HEK293 (cell line): Measurements from ENCODE around the gene METTL24.

ENCODE experiments used
- CTCF ChIA-PET: fragments of 350-600 bp; formaldehyde crosslinking; extraction: SDS; loops from one replicate; lab custom pipeline; 2021; ENCODE audit warnings: antibody characterized with exemption; lab: Yijun Ruan, JAX
- POLR2A ChIA-PET: fragments of 300-600 bp; formaldehyde crosslinking; extraction: SDS; loops from one replicate; lab custom pipeline; 2020; ENCODE audit warnings: antibody characterized with exemption, inconsistent platforms; lab: Yijun Ruan, JAX
- H3K27ac ChIP-seq: fragments of 200-500 bp; sonication (Bioruptor generic); 2 replicates; pipeline ENCODE4 v1.5.1; 2014; ENCODE audit warnings: low read depth, low read length, control low read depth, inconsistent platforms; ENCODE audit errors: extremely low read depth
- H3K36me3 ChIP-seq, 2 experiments: fragments of 200-500 bp in 1 of 2; sonication (Bioruptor generic) in 1 of 2; 1 replicate in 1 of 2; 2 replicates in 1 of 2; pipeline ENCODE4 v1.5.1; 2014 to 2017; ENCODE audit warnings: inconsistent platforms in 2 of 2, low read length in 2 of 2; ENCODE audit not compliant: control insufficient read depth in 2 of 2, insufficient read depth in 1 of 2
- H3K4me1 ChIP-seq: fragments of 200-500 bp; sonication (Bioruptor generic); 2 replicates; pipeline ENCODE4 v1.5.1; 2014; ENCODE audit warnings: mild to moderate bottlenecking, low read length, inconsistent platforms; ENCODE audit not compliant: control insufficient read depth, insufficient read depth
- H3K4me3 ChIP-seq: 2 replicates; pipeline ENCODE4 v1.5.1; 2011; ENCODE audit warnings: low read depth, mild to moderate bottlenecking, control low read depth, low read length, moderate library complexity
- H3K9me3 ChIP-seq: fragments of 200-500 bp; sonication (Bioruptor generic); 2 replicates; pipeline ENCODE4 v1.5.1; 2014; ENCODE audit warnings: low read depth, low read length, inconsistent platforms; ENCODE audit not compliant: control insufficient read depth, insufficient read depth
- GLI4 ChIP-seq: fragments of 450-650 bp; formaldehyde crosslinking; IDR thresholded peaks from 2 replicates; pipeline ENCODE4 v1.5.1; 2016; ENCODE audit warnings: missing biosample characterization, missing genetic modification characterization
- KLF9 ChIP-seq: fragments of 450-650 bp; formaldehyde crosslinking; IDR thresholded peaks from 2 replicates; pipeline ENCODE4 v1.5.1; 2016; ENCODE audit warnings: missing biosample characterization, missing genetic modification characterization, low read depth
- WT1 ChIP-seq: fragments of 450-650 bp; formaldehyde crosslinking; IDR thresholded peaks from 2 replicates; pipeline ENCODE4 v1.5.1; 2016; ENCODE audit warnings: missing biosample characterization, missing genetic modification characterization
- ZFHX2 ChIP-seq: fragments of 450-650 bp; formaldehyde crosslinking; conservative IDR thresholded peaks from 2 replicates; pipeline ENCODE4 v1.5.1; 2016; ENCODE audit warnings: missing biosample characterization, missing genetic modification characterization
- ZFP41 ChIP-seq: fragments of 450-650 bp; formaldehyde crosslinking; IDR thresholded peaks from 2 replicates; pipeline ENCODE4 v1.5.1; 2016; ENCODE audit warnings: missing biosample characterization, missing genetic modification characterization, borderline replicate concordance
- ZNF114 ChIP-seq: fragments of 450-650 bp; formaldehyde crosslinking; IDR thresholded peaks from 2 replicates; pipeline ENCODE4 v1.5.0; 2017; ENCODE audit warnings: missing biosample characterization, missing genetic modification characterization
- ZNF16 ChIP-seq: fragments of 450-650 bp; formaldehyde crosslinking; IDR thresholded peaks from 2 replicates; pipeline ENCODE4 v1.5.1; 2016; ENCODE audit warnings: low read depth, missing biosample characterization, missing genetic modification characterization
- ZNF169 ChIP-seq: fragments of 450-650 bp; formaldehyde crosslinking; IDR thresholded peaks from 2 replicates; pipeline ENCODE4 v1.5.1; 2016; ENCODE audit warnings: missing biosample characterization, missing genetic modification characterization
- ZNF202 ChIP-seq: fragments of 450-650 bp; formaldehyde crosslinking; IDR thresholded peaks from 2 replicates; pipeline ENCODE4 v1.5.1; 2016; ENCODE audit warnings: missing biosample characterization, missing genetic modification characterization, borderline replicate concordance
- ZNF280C ChIP-seq: fragments of 450-650 bp; formaldehyde crosslinking; IDR thresholded peaks from 2 replicates; pipeline ENCODE4 v1.5.1; 2016; ENCODE audit warnings: missing biosample characterization, missing genetic modification characterization
- ZNF324 ChIP-seq: fragments of 450-650 bp; formaldehyde crosslinking; IDR thresholded peaks from 2 replicates; pipeline ENCODE4 v1.5.1; 2016; ENCODE audit warnings: missing biosample characterization, missing genetic modification characterization
- ZNF350 ChIP-seq: fragments of 450-650 bp; formaldehyde crosslinking; IDR thresholded peaks from 2 replicates; pipeline ENCODE4 v1.5.0; 2017; ENCODE audit warnings: missing biosample characterization, mild to moderate bottlenecking, missing genetic modification characterization
- ZNF37A ChIP-seq: fragments of 450-650 bp; IDR thresholded peaks from 2 replicates; pipeline ENCODE4 v1.5.1; 2018; ENCODE audit warnings: missing biosample characterization, missing genetic modification characterization
- ZNF391 ChIP-seq: fragments of 450-650 bp; formaldehyde crosslinking; IDR thresholded peaks from 2 replicates; pipeline ENCODE4 v1.5.1; 2016; ENCODE audit warnings: low read depth, missing biosample characterization, missing genetic modification characterization, borderline replicate concordance
- ZNF423 ChIP-seq: fragments of 450-650 bp; formaldehyde crosslinking; IDR thresholded peaks from 2 replicates; pipeline ENCODE4 v1.5.1; 2016; ENCODE audit warnings: missing biosample characterization, missing genetic modification characterization
- ZNF518A ChIP-seq: fragments of 450-650 bp; formaldehyde crosslinking; conservative IDR thresholded peaks from 2 replicates; pipeline ENCODE4 v1.5.1; 2016; ENCODE audit warnings: low read depth, missing biosample characterization, missing genetic modification characterization
- ZNF658 ChIP-seq: fragments of 450-650 bp; formaldehyde crosslinking; IDR thresholded peaks from 2 replicates; pipeline ENCODE4; 2016; ENCODE audit warnings: missing biosample characterization, missing genetic modification characterization
- ZNF670 ChIP-seq: fragments of 450-650 bp; formaldehyde crosslinking; IDR thresholded peaks from 2 replicates; pipeline ENCODE4 v1.5.1; 2016; ENCODE audit warnings: missing biosample characterization, missing genetic modification characterization, low read depth
- ZNF747 ChIP-seq: fragments of 450-650 bp; formaldehyde crosslinking; IDR thresholded peaks from 2 replicates; pipeline ENCODE4 v1.5.1; 2016; ENCODE audit warnings: missing biosample characterization, missing genetic modification characterization
- ZNF76 ChIP-seq: fragments of 450-650 bp; formaldehyde crosslinking; IDR thresholded peaks from 2 replicates; pipeline ENCODE4; 2016; ENCODE audit warnings: low read depth, missing biosample characterization, missing genetic modification characterization, borderline replicate concordance
- ZNF776 ChIP-seq: fragments of 450-650 bp; formaldehyde crosslinking; IDR thresholded peaks from 2 replicates; pipeline ENCODE4 v1.5.0; 2017; ENCODE audit warnings: missing biosample characterization, missing genetic modification characterization, borderline replicate concordance
- TF ChIP-seq, protein P1 (sequence below): fragments of 450-650 bp; formaldehyde crosslinking; conservative IDR thresholded peaks from 2 replicates; pipeline ENCODE4 v1.5.1; 2016; ENCODE audit warnings: low read depth, missing biosample characterization, missing genetic modification characterization

Gene METTL24

GRCh38 chr6:110357664-110358552 lies at the start of gene METTL24:
METTL24 (minus strand) TSS chr6:110358349; CDS start chr6:110358272, 77 bp downstream.
- Histone ChIP-seq H3K4me1 (no peaks in the 10 kb centered on the region; the same call in 1 of the 2 replicates), H3K36me3 (no peaks in the 10 kb centered on the region), H3K9me3 (no peaks in the 10 kb centered on the region), H3K27ac (peak within 1 kb of the TSS; percentile 61; the same call in 1 of the 2 replicates), H3K4me3 (peak within 1 kb of the TSS; percentile 21)
- peak; percentile 61; the same call in 1 of the 2 replicates for TF ChIP-seq ZNF202 (tag by site-specific recombination)
- TF ChIP-seq KLF9: no peak
- POLR2A ChIA-PET: no interaction called here
- CTCF ChIA-PET: no interaction called here

- no peaks in the 10 kb centered on the region for H3K9me3 ChIP-seq
- no peak overlapping the region for H3K4me3 ChIP-seq
- no peaks in the 10 kb centered on the region for H3K36me3 ChIP-seq
- CTCF ChIA-PET: interaction anchor here (0.6 to 4.5 kb wide), 3 partner anchors 13 to 190 kb away, joined by 3 to 21 read pairs (median 4); no protein-coding TSS in a partner anchor
- TF ChIP-seq ZNF423 (no peak), ZNF114 (tag by site-specific recombination) (no peak), ZNF670 (tag by site-specific recombination) (no peak), ZNF37A (tag by site-specific recombination) (no peak), ZNF391 (tag by site-specific recombination) (no peak), ZNF658 (tag by site-specific recombination) (no peak), ZNF76 (tag by site-specific recombination) (no peak), ZNF776 (no peak), ZNF280C (tag by site-specific recombination) (no peak), ZFHX2 (tag by site-specific recombination) (no peak), ZNF518A (no peak), GLI4 (tag by site-specific recombination) (no peak), ZNF350 (no peak), ZNF16 (tag by site-specific recombination) (no peak), ZFP41 (no peak), ZNF324 (no peak), ZNF169 (tag by site-specific recombination) (no peak), ZNF747 (tag by site-specific recombination) (no peak), WT1 (tag by site-specific recombination) (no peak)
- TF ChIP-seq, protein P1, sequence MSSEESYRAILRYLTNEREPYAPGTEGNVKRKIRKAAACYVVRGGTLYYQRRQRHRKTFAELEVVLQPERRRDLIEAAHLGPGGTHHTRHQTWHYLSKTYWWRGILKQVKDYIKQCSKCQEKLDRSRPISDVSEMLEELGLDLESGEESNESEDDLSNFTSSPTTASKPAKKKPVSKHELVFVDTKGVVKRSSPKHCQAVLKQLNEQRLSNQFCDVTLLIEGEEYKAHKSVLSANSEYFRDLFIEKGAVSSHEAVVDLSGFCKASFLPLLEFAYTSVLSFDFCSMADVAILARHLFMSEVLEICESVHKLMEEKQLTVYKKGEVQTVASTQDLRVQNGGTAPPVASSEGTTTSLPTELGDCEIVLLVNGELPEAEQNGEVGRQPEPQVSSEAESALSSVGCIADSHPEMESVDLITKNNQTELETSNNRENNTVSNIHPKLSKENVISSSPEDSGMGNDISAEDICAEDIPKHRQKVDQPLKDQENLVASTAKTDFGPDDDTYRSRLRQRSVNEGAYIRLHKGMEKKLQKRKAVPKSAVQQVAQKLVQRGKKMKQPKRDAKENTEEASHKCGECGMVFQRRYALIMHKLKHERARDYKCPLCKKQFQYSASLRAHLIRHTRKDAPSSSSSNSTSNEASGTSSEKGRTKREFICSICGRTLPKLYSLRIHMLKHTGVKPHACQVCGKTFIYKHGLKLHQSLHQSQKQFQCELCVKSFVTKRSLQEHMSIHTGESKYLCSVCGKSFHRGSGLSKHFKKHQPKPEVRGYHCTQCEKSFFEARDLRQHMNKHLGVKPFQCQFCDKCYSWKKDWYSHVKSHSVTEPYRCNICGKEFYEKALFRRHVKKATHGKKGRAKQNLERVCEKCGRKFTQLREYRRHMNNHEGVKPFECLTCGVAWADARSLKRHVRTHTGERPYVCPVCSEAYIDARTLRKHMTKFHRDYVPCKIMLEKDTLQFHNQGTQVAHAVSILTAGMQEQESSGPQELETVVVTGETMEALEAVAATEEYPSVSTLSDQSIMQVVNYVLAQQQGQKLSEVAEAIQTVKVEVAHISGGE (tag by site-specific recombination): no peak
- H3K27ac ChIP-seq: no peak overlapping the region
- POLR2A ChIA-PET: no interaction called here
- H3K4me1 ChIP-seq: no peaks in the 10 kb centered on the region
These were observed 46.5 kb upstream of the METTL24 start for GRCh38 chr6:110404607-110405006.
